Spinal cord (tissue), 10 donors: ENCODE data around the gene CFAP92. TPM values are rescaled to one million over a fixed set of nuclear protein-coding genes. Genes with fewer than 3 reads are reported as not detected.

Experiments
- DNase-seq, 6 donors: peaks; one replicate each; pipeline versions ENCODE4 v3.0.0 to v3.0.0-alpha.2; 2013 to 2015; ENCODE audit warnings: low spot score in 6 of 6, low read depth in 4 of 6
- H3K27ac ChIP-seq: one replicate; pipeline ENCODE4 v1.5.1; 2013; ENCODE audit warnings: low read depth, low read length, control low read depth
- H3K27me3 ChIP-seq: one replicate; pipeline ENCODE4 v1.6.1; 2013; ENCODE audit warnings: low read length; ENCODE audit not compliant: control insufficient read depth, insufficient read depth
- H3K36me3 ChIP-seq: one replicate; pipeline ENCODE4 v1.6.1; 2013; ENCODE audit warnings: low read length; ENCODE audit not compliant: control insufficient read depth, insufficient read depth
- H3K4me1 ChIP-seq: one replicate; pipeline ENCODE4 v1.6.1; 2013; ENCODE audit warnings: low read length; ENCODE audit not compliant: control insufficient read depth, insufficient read depth
- H3K4me3 ChIP-seq: one replicate; pipeline ENCODE4 v1.5.1; 2013; ENCODE audit warnings: low read depth, low read length, control low read depth
- H3K9me3 ChIP-seq: one replicate; pipeline ENCODE4 v1.6.1; 2013; ENCODE audit warnings: low read length; ENCODE audit not compliant: control insufficient read depth, insufficient read depth
- WGBS: methylation state at CpG from one replicate; pipeline ENCODE4 v1.1.5; 2013; ENCODE audit warnings: missing lambda C conversion rate; ENCODE audit not compliant: insufficient coverage; 5-methylcytosine and 5-hydroxymethylcytosine counted together
- polyA plus RNA-seq, 2 donors: library from polyadenylated mRNA; unstranded; fragments of 120-200 nt; gene quantifications; one replicate each; pipeline ENCODE4 v1.2.1, GENCODE V29; 2013; ENCODE audit not compliant: insufficient read length in 2 of 2
- total RNA-seq, 2 donors: library from RNA; depleted of rRNA in 1 of 2; stranded (reverse); fragments of 120-200 nt in 1 of 2; fragments of >200 nt in 1 of 2; gene quantifications; one replicate each; pipeline versions ENCODE4 v1.2.3 to v1.2.4, GENCODE V29; 2013 to 2014
- donor health status: healthy.

The CFAP92 gene
- total and polyA plus RNA-seq, 4 donors, result 1.1 to 4.5 (median 3.7) TPM

DNA sequence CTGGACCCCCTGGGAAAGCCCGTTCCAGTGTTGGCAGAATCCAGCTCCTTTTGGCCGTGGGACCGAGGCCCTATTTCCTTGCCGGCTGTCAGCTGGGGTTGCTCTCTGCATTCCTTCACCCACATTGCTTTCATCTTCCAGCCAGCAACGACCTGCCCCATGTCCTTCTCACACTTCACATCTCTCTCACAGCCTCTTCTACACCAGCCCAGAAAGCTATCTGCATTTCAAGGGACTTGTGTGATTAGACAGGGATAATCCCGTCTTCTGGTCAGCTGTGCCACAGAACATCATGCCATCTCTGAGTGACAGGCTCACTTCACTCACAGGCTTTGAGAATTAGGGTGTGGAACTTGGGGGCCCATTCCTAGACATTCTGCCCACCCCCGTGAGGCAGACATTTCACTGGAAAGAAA lies 23.6 kb upstream of the CFAP92 start:
- H3K27ac ChIP-seq, result peak overlapping the region; percentile 61
- DNase-seq, result no peak
- H3K4me3 ChIP-seq, result no peak overlapping the region
- H3K4me1 ChIP-seq, result peaks cover 45% of the 10 kb centered on the region
- peaks cover 9% of the 10 kb centered on the region for H3K36me3 ChIP-seq
- no peaks in the 10 kb centered on the region for H3K27me3 ChIP-seq
- WGBS, result 49% methylated on average over 5 of the region's 7 CpGs
- no peaks in the 10 kb centered on the region for H3K9me3 ChIP-seq

DNA sequence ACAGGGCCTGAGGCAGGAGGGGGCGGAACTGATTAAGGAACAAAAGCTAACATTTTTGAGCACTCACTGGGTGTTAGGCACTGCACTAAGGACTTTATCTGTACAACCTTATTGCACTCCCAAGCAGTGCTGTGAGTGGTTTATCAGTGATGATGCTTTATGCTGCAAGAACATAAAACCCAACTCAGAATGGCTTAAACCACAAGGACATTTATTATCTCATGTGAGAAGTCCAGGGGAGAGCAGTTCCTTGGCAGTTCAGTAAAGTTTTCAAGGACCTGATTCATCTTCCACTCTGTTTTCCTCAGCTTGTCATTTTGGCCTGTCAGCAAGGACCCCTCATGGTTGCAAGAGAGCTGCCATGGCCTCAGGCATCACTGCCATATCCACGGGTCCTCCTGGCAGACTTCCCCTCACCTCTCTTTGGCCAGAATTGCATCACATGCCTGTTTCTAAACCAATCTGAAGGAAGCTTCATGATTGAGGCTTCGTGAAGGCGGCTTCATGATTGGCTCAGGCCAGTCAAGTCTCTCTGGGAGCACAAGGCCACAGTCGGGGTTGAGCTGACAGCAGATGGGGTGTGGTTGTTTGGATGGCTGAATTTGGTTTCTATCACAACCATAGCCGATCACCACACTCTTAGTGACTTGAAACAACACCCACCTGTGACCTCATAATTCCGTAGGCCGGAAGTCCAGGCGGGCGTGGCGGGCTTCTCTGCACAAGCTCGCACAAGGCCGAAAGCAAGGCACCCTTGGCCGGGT lies 23.0 kb upstream of the CFAP92 start:
- H3K4me1 ChIP-seq, result peaks cover 40% of the 10 kb centered on the region
- H3K27me3 ChIP-seq, result no peaks in the 10 kb centered on the region
- peaks cover 9% of the 10 kb centered on the region for H3K36me3 ChIP-seq
- WGBS, result 95% methylated on average over 11 of the region's 14 CpGs
- H3K27ac ChIP-seq, result peak overlapping the region; percentile 61
- no peak overlapping the region for H3K4me3 ChIP-seq
- H3K9me3 ChIP-seq, result no peaks in the 10 kb centered on the region
- no peak for DNase-seq

DNA sequence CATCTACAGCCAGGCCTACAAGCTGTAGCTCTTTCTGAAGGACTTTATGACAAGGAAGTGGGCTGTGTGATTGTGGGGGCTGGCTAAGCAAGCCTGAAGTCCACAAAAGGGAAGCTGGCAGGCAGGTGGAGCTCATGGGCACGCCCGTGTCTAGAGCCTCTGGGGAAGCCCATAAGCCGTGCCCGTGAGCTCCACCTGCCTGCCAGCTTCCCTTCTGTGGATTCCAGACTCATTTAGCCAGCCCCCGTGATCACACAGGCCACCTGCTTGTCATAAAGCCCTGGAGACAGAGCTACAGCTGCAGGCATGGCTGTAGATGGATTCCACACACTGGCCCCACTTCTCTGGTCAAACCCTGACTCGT lies 22.5 kb upstream of the CFAP92 start:
- Histone ChIP-seq H3K9me3 (no peaks in the 10 kb centered on the region), H3K36me3 (peaks cover 9% of the 10 kb centered on the region), H3K4me1 (peaks cover 39% of the 10 kb centered on the region), H3K4me3 (no peak overlapping the region), H3K27ac (peak overlapping the region; percentile 16), H3K27me3 (no peaks in the 10 kb centered on the region)
- WGBS, result 40% methylated on average over 6 of the region's 6 CpGs
- DNase-seq, result peak in 1 of 6 donors; percentile 8

DNA sequence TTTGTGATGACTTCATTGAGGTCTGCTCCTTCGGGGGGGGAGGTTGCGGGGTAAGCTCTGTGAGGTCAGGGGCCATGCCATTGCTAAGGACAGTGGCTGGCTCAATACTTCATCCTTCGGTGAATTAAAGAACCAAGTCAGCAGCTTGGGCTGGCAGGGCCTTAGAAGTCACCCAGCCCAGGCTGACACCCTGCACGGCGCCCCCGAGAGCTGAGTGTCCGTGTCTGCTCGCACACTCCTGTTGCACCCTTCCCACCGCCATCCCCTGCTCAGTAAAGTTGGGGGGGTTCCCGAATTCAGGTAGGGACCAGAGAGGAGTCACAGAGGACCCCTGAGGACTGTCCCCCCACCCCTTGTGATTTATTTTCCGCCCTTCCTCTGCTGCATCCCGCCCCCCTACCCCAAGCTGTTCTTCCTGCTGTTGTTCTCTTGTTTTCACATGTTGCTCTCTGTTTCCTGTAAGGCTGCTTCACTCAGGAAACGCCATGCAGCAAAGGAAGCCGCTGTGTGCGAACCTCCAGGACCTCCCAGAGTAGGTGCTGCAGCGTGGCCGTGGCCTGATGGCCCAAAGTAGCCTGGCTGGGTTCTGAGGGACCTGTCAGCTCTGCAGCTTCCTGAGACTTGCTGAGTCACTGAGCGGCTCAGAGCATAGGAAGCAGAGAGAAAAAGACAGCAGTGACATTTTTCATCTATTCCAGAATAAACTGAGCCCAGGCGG lies 21.7 kb upstream of the CFAP92 start:
- Histone ChIP-seq H3K4me3 (no peak overlapping the region), H3K4me1 (peaks cover 35% of the 10 kb centered on the region), H3K9me3 (no peaks in the 10 kb centered on the region), H3K27me3 (no peaks in the 10 kb centered on the region), H3K27ac (peak overlapping the region; percentile 16), H3K36me3 (peaks cover 9% of the 10 kb centered on the region)
- no peak for DNase-seq
- WGBS, result 72% methylated on average over 15 of the region's 19 CpGs

DNA sequence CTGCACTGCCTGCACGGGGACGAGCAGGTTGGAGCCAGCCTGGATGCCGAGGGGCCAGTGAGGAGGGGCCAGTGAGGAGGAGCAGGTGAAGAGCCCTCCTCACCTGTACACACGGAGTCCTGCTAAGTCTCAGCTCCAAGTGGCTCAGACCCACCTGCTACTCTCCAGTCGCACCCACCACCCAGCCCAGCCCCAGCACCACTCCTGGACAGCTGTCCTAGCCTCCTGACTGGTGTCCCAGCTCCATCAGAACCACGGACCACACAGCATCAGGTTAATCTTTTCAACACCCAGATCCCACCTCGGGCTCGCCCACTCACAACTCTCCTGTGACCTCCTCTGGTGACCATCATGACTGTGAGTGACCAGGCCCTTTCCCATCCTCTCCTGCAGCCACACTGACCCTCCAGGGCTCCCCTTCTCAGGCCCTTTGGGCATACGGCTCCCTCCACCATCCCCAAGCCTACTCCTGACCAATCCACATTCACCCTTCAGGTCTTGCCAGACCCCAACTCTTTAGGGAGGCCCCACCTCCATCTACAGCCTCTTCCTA lies 21.0 kb upstream of the CFAP92 start:
- H3K27me3 ChIP-seq, result no peaks in the 10 kb centered on the region
- H3K4me1 ChIP-seq, result peaks cover 39% of the 10 kb centered on the region
- WGBS, result 92% methylated on average over 9 of the region's 9 CpGs
- H3K36me3 ChIP-seq, result peaks cover 9% of the 10 kb centered on the region
- DNase-seq, result no peak
- H3K9me3 ChIP-seq, result no peaks in the 10 kb centered on the region
- no peak overlapping the region for H3K4me3 ChIP-seq
- no peak overlapping the region for H3K27ac ChIP-seq

DNA sequence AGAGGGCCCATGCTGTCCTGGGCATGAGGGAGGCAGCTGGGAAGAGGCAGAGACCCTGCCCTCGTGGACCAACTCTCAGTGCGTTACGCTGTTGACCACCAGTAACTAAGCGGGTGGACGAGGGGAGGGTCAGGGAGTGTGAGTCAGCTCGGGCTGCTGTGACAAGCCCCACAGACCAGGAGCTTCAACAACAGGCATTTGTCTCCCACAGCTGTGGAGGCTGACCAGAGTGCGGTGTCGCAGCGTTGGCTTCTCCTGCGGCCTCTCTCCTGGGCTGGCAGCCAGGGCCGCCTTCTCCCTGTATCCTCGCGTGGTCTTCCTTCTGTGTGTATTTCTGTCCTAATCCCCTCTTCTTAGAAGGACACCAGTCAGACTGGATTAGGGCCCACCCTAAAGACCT lies 20.3 kb upstream of the CFAP92 start:
- H3K4me1 ChIP-seq, result peaks cover 41% of the 10 kb centered on the region
- no peak overlapping the region for H3K4me3 ChIP-seq
- DNase-seq, result peak in 1 of 6 donors; percentile 40
- peaks cover 9% of the 10 kb centered on the region for H3K36me3 ChIP-seq
- no peaks in the 10 kb centered on the region for H3K27me3 ChIP-seq
- H3K27ac ChIP-seq, result no peak overlapping the region
- WGBS, result 46% methylated on average over 13 of the region's 13 CpGs
- no peaks in the 10 kb centered on the region for H3K9me3 ChIP-seq

DNA sequence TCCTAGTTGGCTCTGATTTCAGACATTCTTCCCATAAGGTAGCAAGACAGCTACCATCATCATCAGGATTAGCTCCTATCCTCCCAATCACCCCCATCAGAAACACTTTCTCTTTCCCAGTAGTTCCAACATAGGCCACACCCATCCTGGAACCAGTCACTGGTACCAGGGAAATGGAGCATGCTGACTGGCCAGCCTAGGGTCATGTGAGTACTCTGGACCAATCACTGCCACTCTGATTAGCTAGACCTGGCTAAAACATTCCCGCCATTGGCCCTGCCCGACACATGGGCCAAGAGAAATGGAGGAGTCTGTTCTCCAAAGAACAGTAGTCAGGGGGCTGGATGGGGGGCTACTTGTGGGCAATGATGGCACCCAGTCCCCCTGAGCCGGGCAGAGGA lies 19.6 kb upstream of the CFAP92 start:
- Histone ChIP-seq H3K9me3 (no peaks in the 10 kb centered on the region), H3K4me1 (peaks cover 41% of the 10 kb centered on the region), H3K27me3 (no peaks in the 10 kb centered on the region), H3K36me3 (peaks cover 9% of the 10 kb centered on the region), H3K27ac (no peak overlapping the region), H3K4me3 (no peak overlapping the region)
- DNase-seq, result no peak
- 97% methylated on average over 3 of the region's 3 CpGs for WGBS

DNA sequence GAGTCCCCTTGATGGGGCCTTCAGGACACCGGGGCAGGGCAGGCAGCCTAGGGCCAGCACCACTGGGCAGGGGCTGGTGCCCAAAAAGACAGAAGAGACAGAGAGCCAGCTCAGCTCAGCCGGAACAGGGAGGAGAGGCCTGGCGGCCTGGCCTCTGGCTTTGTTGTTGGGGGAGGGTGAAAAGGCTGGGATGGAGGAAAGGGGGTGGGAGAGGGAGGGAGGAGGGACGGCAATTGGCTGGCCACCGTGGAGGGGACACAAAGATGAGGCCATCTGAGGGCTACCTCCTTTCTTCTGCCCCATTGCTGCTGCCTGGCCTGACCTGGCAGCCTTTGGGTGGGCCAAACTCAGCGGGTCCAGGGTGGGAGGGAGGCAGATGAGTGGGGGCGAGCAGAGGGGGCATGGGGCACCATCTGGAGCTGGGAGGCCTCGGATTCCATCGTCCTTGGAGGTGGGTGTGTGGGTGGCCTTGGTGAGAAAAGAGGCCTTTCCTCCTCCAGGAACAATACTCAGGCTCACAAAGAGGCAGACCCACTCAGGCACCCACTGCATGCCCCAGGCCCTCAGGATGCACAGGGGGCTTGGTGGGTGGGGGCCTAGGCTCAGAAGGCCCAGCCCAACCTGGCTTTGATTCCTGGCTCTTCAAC lies 16.6 kb upstream of the CFAP92 start:
- no peak for DNase-seq
- 39% methylated on average over 7 of the region's 9 CpGs for WGBS

DNA sequence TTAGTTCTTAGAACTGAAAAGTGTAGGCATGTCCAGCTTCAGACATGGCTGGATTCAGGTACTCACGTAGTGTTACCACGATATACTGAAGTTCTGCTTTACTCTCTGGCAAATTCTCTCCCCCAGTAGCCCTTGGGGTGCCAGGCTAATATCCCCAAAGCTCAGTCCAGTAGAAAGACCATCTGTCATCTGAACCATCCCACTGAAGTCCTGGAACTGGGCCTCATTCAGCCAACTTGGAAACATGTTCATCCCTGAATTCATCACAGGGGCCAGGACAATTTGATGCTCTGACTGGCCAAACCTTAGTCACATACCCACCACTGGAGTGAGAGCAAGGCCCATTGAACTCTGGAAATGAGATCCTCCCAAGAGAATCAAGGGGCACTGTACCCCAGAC lies 15.4 kb upstream of the CFAP92 start:
- H3K4me3 ChIP-seq, result no peak overlapping the region
- H3K4me1 ChIP-seq, result peaks cover 27% of the 10 kb centered on the region
- H3K27me3 ChIP-seq, result peaks cover 7% of the 10 kb centered on the region
- H3K36me3 ChIP-seq, result no peaks in the 10 kb centered on the region
- H3K27ac ChIP-seq, result no peak overlapping the region
- DNase-seq, result no peak
- 100% methylated on average over 2 of the region's 2 CpGs for WGBS
- no peaks in the 10 kb centered on the region for H3K9me3 ChIP-seq

More for the DNA sequence above, 16.6 kb upstream of the CFAP92 start:
- no peaks in the 10 kb centered on the region for H3K9me3 ChIP-seq
- no peaks in the 10 kb centered on the region for H3K27me3 ChIP-seq
- H3K4me1 ChIP-seq, result peaks cover 27% of the 10 kb centered on the region
- H3K27ac ChIP-seq, result no peak overlapping the region
- no peak overlapping the region for H3K4me3 ChIP-seq
- peaks cover 4% of the 10 kb centered on the region for H3K36me3 ChIP-seq
